ENCODE measurements around the gene KCTD1.

KCTD1 gene

DNA sequence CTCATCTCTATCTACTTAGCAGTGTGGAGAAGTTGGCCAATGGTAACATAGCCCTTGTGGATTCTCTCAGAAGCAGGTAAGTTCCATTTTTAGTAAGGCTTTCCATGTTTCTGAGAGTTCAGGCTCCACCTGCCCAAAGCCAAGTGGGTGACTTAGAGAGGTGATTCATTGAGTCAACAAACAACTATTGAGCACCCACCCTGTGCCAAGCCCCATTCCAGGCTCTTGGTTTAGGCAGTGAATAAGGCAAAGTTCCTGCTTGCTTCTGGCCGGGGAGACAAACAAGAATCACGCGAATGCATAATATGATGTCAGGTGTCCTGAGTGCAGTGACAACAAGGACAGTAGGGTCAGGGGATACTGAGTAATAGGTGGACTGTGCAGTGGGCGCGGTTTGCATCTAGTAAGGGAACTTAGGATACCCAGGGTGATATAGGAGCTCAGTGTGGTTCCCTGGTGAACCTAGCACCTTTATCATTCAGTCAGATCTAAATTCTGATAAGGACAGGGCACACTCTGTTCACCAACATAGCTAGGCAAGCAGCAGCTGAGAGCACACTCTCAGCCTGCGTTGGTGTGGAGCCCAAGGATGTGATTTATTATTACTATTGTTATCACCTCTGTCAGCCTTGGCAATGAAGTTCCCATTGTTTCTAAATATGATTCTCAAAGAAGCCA, 31.7 kb upstream of the KCTD1 start:
- DNase-seq, result no peak

DNA sequence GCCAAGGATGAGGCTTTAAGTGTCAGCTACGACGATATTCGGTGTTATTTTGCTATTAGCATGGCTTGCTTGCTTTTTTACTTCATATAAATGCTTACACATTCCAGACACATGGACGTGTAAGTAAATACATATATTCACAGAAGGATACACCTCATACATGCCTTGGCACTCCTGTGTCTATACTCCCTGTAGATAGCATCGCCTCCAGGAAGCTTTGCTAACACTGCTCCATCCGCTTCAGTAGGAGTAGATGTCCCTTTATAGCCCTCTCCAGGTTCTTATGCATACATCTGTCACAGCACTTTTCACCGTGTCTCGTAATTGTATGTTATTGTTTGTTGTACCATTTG, 27.5 kb upstream of the KCTD1 start:
- H3K79me2 ChIP-seq (ENCODE audit: insufficient read depth, low read length), result no peaks in the 10 kb centered on the region
- H3K27me3 ChIP-seq (ENCODE audit: insufficient read depth, low read length, poor library complexity), result no peaks in the 10 kb centered on the region
- peak overlapping the region; percentile 68 for H3K4me2 ChIP-seq (ENCODE audit: insufficient read depth, low read length)
- TF ChIP-seq, protein P1, sequence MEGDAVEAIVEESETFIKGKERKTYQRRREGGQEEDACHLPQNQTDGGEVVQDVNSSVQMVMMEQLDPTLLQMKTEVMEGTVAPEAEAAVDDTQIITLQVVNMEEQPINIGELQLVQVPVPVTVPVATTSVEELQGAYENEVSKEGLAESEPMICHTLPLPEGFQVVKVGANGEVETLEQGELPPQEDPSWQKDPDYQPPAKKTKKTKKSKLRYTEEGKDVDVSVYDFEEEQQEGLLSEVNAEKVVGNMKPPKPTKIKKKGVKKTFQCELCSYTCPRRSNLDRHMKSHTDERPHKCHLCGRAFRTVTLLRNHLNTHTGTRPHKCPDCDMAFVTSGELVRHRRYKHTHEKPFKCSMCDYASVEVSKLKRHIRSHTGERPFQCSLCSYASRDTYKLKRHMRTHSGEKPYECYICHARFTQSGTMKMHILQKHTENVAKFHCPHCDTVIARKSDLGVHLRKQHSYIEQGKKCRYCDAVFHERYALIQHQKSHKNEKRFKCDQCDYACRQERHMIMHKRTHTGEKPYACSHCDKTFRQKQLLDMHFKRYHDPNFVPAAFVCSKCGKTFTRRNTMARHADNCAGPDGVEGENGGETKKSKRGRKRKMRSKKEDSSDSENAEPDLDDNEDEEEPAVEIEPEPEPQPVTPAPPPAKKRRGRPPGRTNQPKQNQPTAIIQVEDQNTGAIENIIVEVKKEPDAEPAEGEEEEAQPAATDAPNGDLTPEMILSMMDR (IDR thresholded peaks at IDR 0.05; ENCODE audit: borderline replicate concordance, extremely low read depth, low read length, poor library complexity, severe bottlenecking), result no peak
- peak; percentile 20 for DNase-seq
- H4K20me1 ChIP-seq (ENCODE audit: insufficient read depth, low read length), result no peaks in the 10 kb centered on the region
- peaks cover 34% of the 10 kb centered on the region for H3K4me1 ChIP-seq (ENCODE audit: insufficient read depth, low read length)
- H2AFZ ChIP-seq (ENCODE audit: low read depth, low read length), result peak overlapping the region; percentile 83
- ATAC-seq (ENCODE audit: insufficient read depth, low read depth), result peak; percentile 61
- H3K36me3 ChIP-seq (ENCODE audit: insufficient read depth, low read length), result no peaks in the 10 kb centered on the region
- no peaks in the 10 kb centered on the region for H3K9me3 ChIP-seq (ENCODE audit: insufficient read depth, low read length, severe bottlenecking)
- peak overlapping the region; percentile 19 to 62; a peak in 3 of 4 replicates for H3K4me3 ChIP-seq (ENCODE audit: low read depth in 1 of 2, low read length in 2 of 2)
- H3K9ac ChIP-seq (ENCODE audit: low read depth, low read length), result peak overlapping the region; percentile 57
- peak overlapping the region; percentile 84 for H3K27ac ChIP-seq (ENCODE audit: low read length)

More for the DNA sequence above, 31.7 kb upstream of the KCTD1 start:
- no peak for ATAC-seq (ENCODE audit: insufficient read depth, low read depth)
- no peaks in the 10 kb centered on the region for H3K79me2 ChIP-seq (ENCODE audit: insufficient read depth, low read length)
- no peak overlapping the region for H3K9ac ChIP-seq (ENCODE audit: low read depth, low read length)
- no peaks in the 10 kb centered on the region for H3K27me3 ChIP-seq (ENCODE audit: insufficient read depth, low read length, poor library complexity)
- no peak overlapping the region for H3K4me3 ChIP-seq (ENCODE audit: low read depth in 1 of 2, low read length in 2 of 2)
- H2AFZ ChIP-seq (ENCODE audit: low read depth, low read length), result no peak overlapping the region
- no peak for TF ChIP-seq EZH2 (IDR thresholded peaks at IDR 0.05; ENCODE audit: borderline replicate concordance, low read depth, low read length, severe bottlenecking)
- TF ChIP-seq, protein P1 (IDR thresholded peaks at IDR 0.05; ENCODE audit: borderline replicate concordance, extremely low read depth, low read length, poor library complexity, severe bottlenecking), result no peak
- H3K4me2 ChIP-seq (ENCODE audit: insufficient read depth, low read length), result no peak overlapping the region
- H3K36me3 ChIP-seq (ENCODE audit: insufficient read depth, low read length), result no peaks in the 10 kb centered on the region
- H3K4me1 ChIP-seq (ENCODE audit: insufficient read depth, low read length), result peaks cover 24% of the 10 kb centered on the region
- no peaks in the 10 kb centered on the region for H4K20me1 ChIP-seq (ENCODE audit: insufficient read depth, low read length)
- no peaks in the 10 kb centered on the region for H3K9me3 ChIP-seq (ENCODE audit: insufficient read depth, low read length, severe bottlenecking)
- no peak overlapping the region for H3K27ac ChIP-seq (ENCODE audit: low read length)

GRCh38 chr18:26574958-26575864, 26.9 kb upstream of the KCTD1 start:
- TF ChIP-seq, protein P1 (IDR thresholded peaks at IDR 0.05; ENCODE audit: borderline replicate concordance, extremely low read depth, low read length, poor library complexity, severe bottlenecking), result no peak
- no peak for TF ChIP-seq EZH2 (IDR thresholded peaks at IDR 0.05; ENCODE audit: borderline replicate concordance, low read depth, low read length, severe bottlenecking)
- H3K27ac ChIP-seq (ENCODE audit: low read length), result peak overlapping the region; percentile 84
- H4K20me1 ChIP-seq (ENCODE audit: insufficient read depth, low read length), result no peaks in the 10 kb centered on the region
- H3K4me1 ChIP-seq (ENCODE audit: insufficient read depth, low read length), result peaks cover 34% of the 10 kb centered on the region
- peak; percentile 72 for DNase-seq
- H3K36me3 ChIP-seq (ENCODE audit: insufficient read depth, low read length), result no peaks in the 10 kb centered on the region
- peak overlapping the region; percentile 83 for H2AFZ ChIP-seq (ENCODE audit: low read depth, low read length)
- peak overlapping the region; percentile 19 to 62; a peak in 3 of 4 replicates for H3K4me3 ChIP-seq (ENCODE audit: low read depth in 1 of 2, low read length in 2 of 2)
- H3K9ac ChIP-seq (ENCODE audit: low read depth, low read length), result peak overlapping the region; percentile 57
- ATAC-seq (ENCODE audit: insufficient read depth, low read depth), result peak; percentile 85
- H3K27me3 ChIP-seq (ENCODE audit: insufficient read depth, low read length, poor library complexity), result no peaks in the 10 kb centered on the region
- no peaks in the 10 kb centered on the region for H3K79me2 ChIP-seq (ENCODE audit: insufficient read depth, low read length)
- peak overlapping the region; percentile 68 for H3K4me2 ChIP-seq (ENCODE audit: insufficient read depth, low read length)
- H3K9me3 ChIP-seq (ENCODE audit: insufficient read depth, low read length, severe bottlenecking), result no peaks in the 10 kb centered on the region

Data from DND-41 (cell line).